ENCODE measurements around the gene RRAD.

GRCh38 chr16:66920299-66920590 lies 5.1 kb downstream of the RRAD start:
- TF ChIP-seq TARDBP (IDR thresholded peaks at IDR 0.05): no peak
- TF ChIP-seq FOXM1 (IDR thresholded peaks at IDR 0.05; ENCODE audit: borderline replicate concordance): no peak
- TF ChIP-seq NFRKB (IDR thresholded peaks at IDR 0.05): no peak
- no peak for TF ChIP-seq FOXA1 (IDR thresholded peaks at IDR 0.05)
- TF ChIP-seq CTBP1 (IDR thresholded peaks at IDR 0.05; ENCODE audit: borderline replicate concordance): no peak
- TF ChIP-seq ZNF384 (IDR thresholded peaks at IDR 0.05): no peak
- TF ChIP-seq ARNT (IDR thresholded peaks at IDR 0.05): no peak

Measured in HEK293T (cell line).